ENCODE results near the gene YWHAB. TPM values are rescaled to one million over a fixed set of nuclear protein-coding genes. Genes with fewer than 3 reads are reported as not detected.

The YWHAB gene
- total and polyA plus RNA-seq, 10 donors, result 85.8 to 237 (median 174) TPM

- WGBS, 5 donors, result 42 to 51% (median 45%) methylated on average over 6 of the region's 6 CpGs
- peak overlapping the region in 5 of 8 donors; percentile 7 to 99 (median 75) for H3K4me3 ChIP-seq
- intact Hi-C loops (cut with DNase I; ENCODE audit: low total_unique reads), result no loop called here
- peak overlapping the region in 7 of 8 donors; percentile 49 to 100 (median 96) for H3K27ac ChIP-seq
- H3K9me3 ChIP-seq, result no peaks in the 10 kb centered on the region
- TF ChIP-seq POLR2A (IDR thresholded peaks at IDR 0.05) (no peak), POLR2AphosphoS5 (IDR thresholded peaks at IDR 0.05) (no peak), CTCF (IDR thresholded peaks at IDR 0.05 in 8 of 11, conservative IDR thresholded peaks at IDR 0.05 in 3 of 11) (peak in 6 of 11 experiments; percentile 5 to 37 (median 34))
- peaks cover 0 to 29% (median 0%) of the 10 kb centered on the region in 6 donors for H3K36me3 ChIP-seq
- H3K27me3 ChIP-seq (replicated peaks in 1 of 7), result no peaks in the 10 kb centered on the region
- DNase-seq, result no peak
- peaks cover 60 to 90% (median 81%) of the 10 kb centered on the region in 6 donors for H3K4me1 ChIP-seq
Measured at GRCh38 chr20:44888226-44889103, 3.0 kb downstream of the YWHAB start.

- H3K27me3 ChIP-seq (replicated peaks in 1 of 7), result no peaks in the 10 kb centered on the region
- H3K4me3 ChIP-seq, result no peak overlapping the region
- intact Hi-C loops (cut with DNase I; ENCODE audit: low total_unique reads), result loop anchor here (10.0 kb wide), 1 partner anchor 63 kb away; no protein-coding TSS in a partner anchor
- WGBS, 5 donors, result 72 to 91% (median 88%) methylated on average over 1 of the region's 1 CpG
- no peak for TF ChIP-seq CTCF (IDR thresholded peaks at IDR 0.05 in 8 of 11, conservative IDR thresholded peaks at IDR 0.05 in 3 of 11)
- no peak for TF ChIP-seq POLR2A (IDR thresholded peaks at IDR 0.05)
- no peak for TF ChIP-seq POLR2AphosphoS5 (IDR thresholded peaks at IDR 0.05)
- DNase-seq, result no peak
- no peak overlapping the region for H3K27ac ChIP-seq
- H3K4me1 ChIP-seq, result peaks cover 87 to 100% (median 97%) of the 10 kb centered on the region in 6 donors
- peaks cover 0 to 43% (median 5%) of the 10 kb centered on the region in 6 donors for H3K36me3 ChIP-seq
- no peaks in the 10 kb centered on the region for H3K9me3 ChIP-seq
Measured at GRCh38 chr20:44891826-44892225, 6.3 kb downstream of the YWHAB start.

- H3K4me1 ChIP-seq, result peaks cover 73 to 100% (median 95%) of the 10 kb centered on the region in 6 donors
- intact Hi-C loops (cut with DNase I; ENCODE audit: low total_unique reads), result loop anchor here (10.0 kb wide), 1 partner anchor 60 kb away; no protein-coding TSS in a partner anchor
- no peaks in the 10 kb centered on the region for H3K9me3 ChIP-seq
- no peak overlapping the region for H3K4me3 ChIP-seq
- no peak for TF ChIP-seq POLR2A (IDR thresholded peaks at IDR 0.05)
- no peak for TF ChIP-seq POLR2AphosphoS5 (IDR thresholded peaks at IDR 0.05)
- TF ChIP-seq CTCF (IDR thresholded peaks at IDR 0.05 in 8 of 11, conservative IDR thresholded peaks at IDR 0.05 in 3 of 11), result no peak
- no peaks in the 10 kb centered on the region for H3K27me3 ChIP-seq (replicated peaks in 1 of 7)
- H3K27ac ChIP-seq, result peak overlapping the region in 3 of 8 donors; percentile 33 to 72 (median 65)
- 49 to 69% (median 64%) methylated on average over 2 of the region's 2 CpGs for WGBS, 5 donors
- no peak for DNase-seq
- peaks cover 0 to 44% (median 5%) of the 10 kb centered on the region in 6 donors for H3K36me3 ChIP-seq
Measured at GRCh38 chr20:44894959-44895358, 9.5 kb downstream of the YWHAB start.

- Histone ChIP-seq H3K4me3 (peak overlapping the region in 1 of 8 donors; percentile 9), H3K36me3 (peaks cover 0 to 44% (median 9%) of the 10 kb centered on the region in 6 donors), H3K27me3 (replicated peaks in 1 of 7) (no peaks in the 10 kb centered on the region), H3K27ac (peak overlapping the region in 7 of 8 donors; percentile 7 to 72 (median 55)), H3K9me3 (no peaks in the 10 kb centered on the region), H3K4me1 (peaks cover 63 to 100% (median 92%) of the 10 kb centered on the region in 6 donors)
- DNase-seq, result no peak
- 53 to 66% (median 58%) methylated on average over 1 of the region's 1 CpG for WGBS, 5 donors
- TF ChIP-seq POLR2A (IDR thresholded peaks at IDR 0.05) (no peak), POLR2AphosphoS5 (IDR thresholded peaks at IDR 0.05) (no peak), CTCF (IDR thresholded peaks at IDR 0.05 in 8 of 11, conservative IDR thresholded peaks at IDR 0.05 in 3 of 11) (no peak)
- intact Hi-C loops (cut with DNase I; ENCODE audit: low total_unique reads), result loop anchor here (10.0 kb wide), 1 partner anchor 58 kb away; no protein-coding TSS in a partner anchor
Measured at GRCh38 chr20:44896583-44896982, 11.1 kb downstream of the YWHAB start.

Measured in spleen (tissue), 11 donors.